Head of caudate nucleus (tissue), 42 donors: ENCODE measurements around the gene SYNGR1.

Experiments used
- DNase-seq, 42 donors: peaks; one replicate each; pipeline versions ENCODE4 v3.0.0 to v3.0.0-alpha.2; 2020 to 2021; ENCODE audit warnings: mixed read lengths in 7 of 42
- intact Hi-C: fragments of 100-400 bp; cut with DNase I; formaldehyde crosslinking; loops from one replicate; pipeline ENCODE4 v1.15.0; 2022

Gene SYNGR1

GRCh38 chr22:39433476-39434242 lies 83.9 kb downstream of the SYNGR1 start:
- intact Hi-C loops, result no loop called here
- peak in 41 of 42 donors; percentile 51 to 89 (median 76) for DNase-seq

- intact Hi-C loops, result no loop called here
- DNase-seq, result peak; percentile 77 to 97 (median 90)
Observed at GRCh38 chr22:39434243-39434653, 84.5 kb downstream of the SYNGR1 start.

- intact Hi-C loops, result no loop called here
- peak; percentile 42 to 90 (median 72) for DNase-seq
Observed at GRCh38 chr22:39434721-39435120, 84.9 kb downstream of the SYNGR1 start.
